Measurements from ENCODE around the gene CD74.
"Not testable (repeated sequence)": the region's sequence is repeated elsewhere in the genome, so short reads cannot be mapped to it uniquely, and the experiment has no call there.

CD74 gene

DNA sequence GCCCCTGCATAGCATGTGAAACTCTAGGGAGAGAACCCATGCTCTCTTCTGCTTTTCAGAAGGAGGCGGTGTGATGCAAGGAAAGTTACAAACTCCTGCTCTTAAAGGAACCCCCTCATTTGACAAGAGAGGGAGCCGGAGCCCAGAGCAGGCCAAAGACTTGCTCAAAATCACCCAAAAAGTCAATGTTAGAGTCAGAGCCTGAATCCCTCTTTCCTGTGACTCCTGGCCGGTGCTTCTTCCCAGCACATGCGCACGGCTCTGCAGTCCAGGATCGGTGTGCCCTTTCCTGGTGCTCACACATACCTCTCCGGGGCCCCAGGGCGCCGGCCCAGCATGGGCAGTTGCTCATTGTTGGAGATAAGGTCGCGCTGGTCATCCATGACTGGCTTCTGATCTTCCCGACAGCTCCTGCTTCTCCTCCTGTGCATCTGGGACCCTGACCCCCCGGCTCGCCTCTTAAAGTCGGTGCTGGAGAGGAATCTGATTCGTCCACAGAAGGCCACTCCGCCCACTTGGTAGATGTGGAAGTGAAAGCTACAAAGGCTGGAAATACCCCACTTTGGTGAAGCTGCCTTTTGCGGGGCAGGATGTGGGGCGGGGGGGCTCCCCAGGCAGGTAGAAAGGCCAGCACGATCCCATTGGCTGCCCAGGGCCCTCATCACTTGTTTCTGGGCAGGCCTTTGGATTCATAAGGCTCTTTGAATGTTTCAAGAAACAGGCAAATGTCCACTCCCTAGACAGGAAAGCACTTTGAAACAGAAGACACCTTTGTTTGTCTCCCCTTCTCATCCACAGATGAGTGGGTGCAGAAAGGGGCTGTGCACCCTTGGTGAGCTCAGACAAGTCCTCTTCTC, at the start of gene CD74:
Gene CD74, minus strand, starts transcription at position 592 of the 857 bp plus-strand sequence. Its CDS starts 161 bp downstream, at position 431.
- DNase-seq (ENCODE audit: low read depth, low spot score), result no peak

DNA sequence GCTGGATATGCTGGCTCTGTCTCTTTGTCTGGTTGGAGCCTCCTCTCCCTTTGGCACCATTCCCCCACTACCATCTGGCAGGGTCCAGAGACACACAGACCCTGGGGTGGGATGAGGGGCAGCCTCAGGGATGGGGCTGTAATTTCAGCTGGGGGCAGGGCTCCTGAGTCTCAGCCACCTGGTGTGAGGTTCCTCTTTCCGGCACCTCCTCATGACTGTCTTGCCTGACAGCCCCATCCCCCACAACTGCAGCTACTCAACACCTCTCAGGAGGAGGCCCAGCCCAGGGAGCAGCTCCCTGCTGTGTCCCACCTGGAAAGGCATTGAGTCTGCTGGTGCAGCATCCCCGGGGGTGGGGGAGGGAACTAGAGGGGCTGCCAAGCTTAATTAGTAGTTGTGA, 48.5 kb upstream of the CD74 start:
- no peak for DNase-seq (ENCODE audit: low read depth, low spot score)

DNA sequence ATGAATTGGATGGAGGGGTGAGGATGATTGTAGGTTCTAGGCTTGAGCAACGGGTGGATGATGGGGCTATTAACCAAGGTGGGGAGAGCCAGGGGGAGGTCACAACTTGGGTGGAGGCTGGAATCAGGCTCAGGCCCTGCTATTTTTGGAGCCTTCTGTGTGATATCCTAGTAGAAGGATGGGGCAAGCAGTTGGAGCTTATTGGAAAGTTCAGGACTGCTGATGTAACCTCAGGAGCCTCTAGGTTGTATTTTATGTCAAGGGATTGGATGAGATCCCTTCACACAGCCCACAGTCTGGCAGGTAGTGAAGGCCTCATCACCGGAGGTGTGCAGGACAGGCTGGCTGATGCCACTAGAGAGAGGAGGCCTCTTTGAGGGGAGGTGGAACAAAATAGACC, 48.1 kb upstream of the CD74 start:
- DNase-seq (ENCODE audit: low read depth, low spot score), result no peak

DNA sequence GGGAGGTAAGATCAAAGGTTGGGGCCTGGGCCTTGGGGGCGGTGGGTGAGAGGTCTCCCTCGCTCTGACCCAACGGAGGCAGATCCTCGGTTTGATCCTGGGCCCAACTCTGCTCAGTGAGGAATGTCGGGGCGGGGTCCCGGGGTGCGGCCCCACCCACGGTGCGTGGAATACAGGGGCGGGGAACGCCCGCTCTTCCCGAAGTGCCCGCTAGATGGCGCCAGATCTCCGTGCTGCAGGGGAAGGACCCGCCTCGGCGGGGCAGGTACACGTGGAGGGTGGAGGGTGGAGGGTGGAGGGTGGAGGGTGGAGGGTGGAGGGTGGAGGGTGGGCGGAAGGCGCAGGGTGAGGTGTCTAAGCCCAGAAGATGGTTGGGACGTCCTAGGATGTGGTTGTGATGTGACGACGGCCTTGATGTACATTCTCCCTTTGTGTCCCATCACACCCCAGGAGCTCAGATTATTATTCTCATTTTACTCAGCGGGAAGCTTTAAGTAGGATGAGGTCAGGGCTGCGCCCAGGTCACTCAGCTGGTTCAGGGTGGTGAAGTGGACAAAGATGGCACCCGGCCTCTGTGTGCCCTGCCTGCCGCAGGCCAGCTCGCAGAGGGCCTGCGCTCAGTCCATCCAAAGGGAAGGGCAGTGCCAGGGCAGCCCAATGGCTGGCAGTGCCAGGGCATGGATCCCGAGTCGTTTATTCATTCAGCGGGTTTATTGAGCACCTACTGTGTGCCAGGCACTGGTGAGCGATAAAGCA, 46.3 kb upstream of the CD74 start:
- no peak for DNase-seq (ENCODE audit: low read depth, low spot score)

DNA sequence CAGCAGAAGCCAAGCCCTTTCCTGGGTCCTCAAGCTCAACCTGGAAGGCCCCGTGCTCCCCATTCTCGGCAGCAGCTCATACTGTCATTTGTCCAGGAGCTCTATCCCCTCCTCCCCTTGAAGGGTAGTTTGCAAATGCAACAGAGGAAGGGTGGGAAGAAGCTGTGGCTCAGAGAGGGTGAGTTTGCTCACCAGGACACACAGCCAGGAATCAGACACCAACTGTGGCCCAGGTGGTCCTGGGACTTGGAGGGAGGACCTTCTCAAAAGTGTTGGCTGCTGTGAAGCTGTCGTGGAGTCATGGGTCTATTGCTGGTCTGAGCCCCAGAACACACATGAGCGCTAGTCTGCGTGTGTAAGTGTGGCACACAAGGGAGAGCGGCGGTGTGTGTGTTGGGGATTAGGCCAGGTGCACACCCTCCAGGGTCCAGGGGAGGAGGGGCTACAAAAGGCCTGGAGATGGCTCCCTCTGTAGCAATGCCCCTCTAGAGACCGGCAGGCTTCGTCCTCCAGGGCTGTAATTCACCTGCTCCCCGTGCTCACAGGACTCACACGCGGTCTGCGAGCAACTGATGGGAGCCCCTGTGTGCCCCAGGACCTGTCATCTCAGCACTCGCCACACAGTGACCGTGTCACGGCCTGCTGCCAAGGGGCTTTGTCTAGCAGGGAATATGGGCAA, 45.0 kb upstream of the CD74 start:
- no peak for DNase-seq (ENCODE audit: low read depth, low spot score)

DNA sequence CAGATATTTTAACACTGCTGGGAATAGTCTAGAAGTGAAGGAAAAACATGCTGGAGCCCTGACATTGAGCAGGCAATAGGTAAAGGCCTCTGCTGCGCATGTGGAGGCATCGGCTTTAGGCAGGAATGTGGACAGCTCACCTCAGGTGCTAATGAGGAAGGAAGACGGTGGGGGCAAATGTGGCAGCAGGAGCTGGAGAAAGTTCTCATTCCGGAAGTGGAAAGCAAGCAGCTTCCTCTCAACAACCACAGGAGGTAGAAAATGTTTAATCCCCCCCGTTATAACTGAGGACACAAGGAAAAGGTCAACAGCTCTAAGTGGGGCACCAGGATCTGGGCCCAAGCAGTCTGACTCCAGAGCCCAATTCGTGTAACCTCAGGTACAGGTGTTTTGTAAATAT, 44.4 kb upstream of the CD74 start:
- DNase-seq (ENCODE audit: low read depth, low spot score), result no peak

DNA sequence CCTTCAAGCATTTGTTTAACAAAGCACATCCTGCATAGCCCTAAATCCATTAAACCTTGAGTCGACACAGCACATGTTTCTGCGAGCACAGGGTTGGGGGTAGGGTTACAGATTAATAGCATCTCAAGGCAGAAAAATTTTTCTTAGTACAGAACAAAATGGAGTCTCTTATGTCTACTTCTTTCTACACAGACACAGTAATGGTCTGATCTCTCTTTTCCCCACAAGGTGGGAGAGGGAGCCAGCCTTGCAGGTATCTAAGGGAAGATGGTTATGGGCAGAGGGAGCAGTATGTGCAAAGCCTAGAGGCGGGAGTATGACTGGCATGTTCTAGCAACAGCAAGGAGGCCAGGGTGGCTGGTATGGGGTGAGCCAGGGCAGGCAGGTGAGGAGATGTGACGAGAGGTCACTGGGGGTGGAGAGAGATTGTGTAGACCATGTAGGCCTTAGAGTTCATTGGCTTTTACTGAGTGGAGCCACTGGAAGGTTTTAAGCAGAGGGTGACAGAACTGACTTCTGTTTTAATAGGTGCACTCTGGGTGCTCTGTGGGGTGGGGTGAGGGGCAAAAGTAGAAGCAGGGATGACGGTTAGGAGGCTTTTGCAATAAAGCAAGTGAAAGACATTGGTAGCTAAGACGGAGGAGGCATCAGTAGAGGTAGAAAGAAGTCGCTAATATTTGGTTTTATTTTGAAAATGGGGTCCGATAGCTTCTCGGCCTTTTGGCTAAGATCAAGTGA, 42.0 kb upstream of the CD74 start:
- DNase-seq (ENCODE audit: low read depth, low spot score), result no peak

DNA sequence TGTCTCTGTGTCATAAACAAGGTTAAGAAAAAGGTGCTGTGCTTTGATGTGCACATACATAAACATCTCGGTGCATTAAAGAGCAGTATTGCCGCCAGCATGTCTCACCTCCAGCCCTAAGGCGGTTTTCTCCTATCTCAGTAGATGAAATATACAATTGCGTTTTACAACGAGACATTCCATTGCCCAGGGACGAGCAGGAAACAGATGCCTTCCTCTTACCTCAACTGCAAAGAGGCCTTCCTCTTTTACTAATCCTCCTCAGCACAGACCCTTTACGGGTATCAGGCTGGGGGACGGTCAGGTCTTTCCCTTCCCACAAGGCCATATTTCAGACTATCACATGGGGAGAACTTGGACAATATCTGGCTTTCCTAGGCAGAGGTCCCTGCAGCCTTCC, 41.3 kb upstream of the CD74 start:
- DNase-seq (ENCODE audit: low read depth, low spot score), result not testable (repeated sequence)

DNA sequence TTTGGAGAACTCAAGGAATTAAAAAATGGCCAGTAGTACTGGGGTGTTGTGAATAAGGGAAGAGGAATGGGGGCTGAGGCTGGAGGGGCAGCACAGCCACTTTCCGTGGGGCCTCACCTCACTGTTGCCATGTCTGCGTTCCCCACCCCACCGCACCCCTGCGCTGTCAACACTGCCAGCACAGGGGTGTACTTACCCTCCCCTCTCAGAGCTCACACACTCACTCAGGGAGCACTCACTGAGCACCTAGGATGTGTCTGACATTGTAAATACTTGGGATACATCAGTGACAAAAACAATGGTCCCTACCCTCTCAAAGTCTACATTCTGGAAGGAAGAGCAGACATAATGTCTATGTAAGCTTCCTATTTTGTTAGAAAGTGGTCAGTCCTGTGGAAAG, 40.2 kb upstream of the CD74 start:
- no peak for DNase-seq (ENCODE audit: low read depth, low spot score)

DNA sequence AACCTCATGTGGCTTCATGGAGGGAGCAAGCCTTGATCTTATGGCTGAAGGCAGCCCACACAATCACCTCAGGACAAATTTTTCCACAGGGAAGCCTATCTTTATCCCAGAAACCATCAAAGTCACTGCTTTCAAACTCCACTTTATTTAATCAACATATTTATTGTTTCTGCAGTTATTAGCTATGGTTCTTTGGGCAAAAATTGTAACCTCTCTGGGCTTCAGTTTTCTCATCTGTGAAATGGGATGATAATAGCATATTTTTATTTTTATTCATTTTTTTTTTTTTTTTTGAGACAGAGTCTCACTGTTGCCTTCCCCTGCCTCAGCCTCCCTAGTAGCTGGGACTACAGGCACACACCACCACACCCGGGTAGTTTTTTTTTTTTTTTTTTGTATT, 38.9 kb upstream of the CD74 start:
- no peak for DNase-seq (ENCODE audit: low read depth, low spot score)

DNA sequence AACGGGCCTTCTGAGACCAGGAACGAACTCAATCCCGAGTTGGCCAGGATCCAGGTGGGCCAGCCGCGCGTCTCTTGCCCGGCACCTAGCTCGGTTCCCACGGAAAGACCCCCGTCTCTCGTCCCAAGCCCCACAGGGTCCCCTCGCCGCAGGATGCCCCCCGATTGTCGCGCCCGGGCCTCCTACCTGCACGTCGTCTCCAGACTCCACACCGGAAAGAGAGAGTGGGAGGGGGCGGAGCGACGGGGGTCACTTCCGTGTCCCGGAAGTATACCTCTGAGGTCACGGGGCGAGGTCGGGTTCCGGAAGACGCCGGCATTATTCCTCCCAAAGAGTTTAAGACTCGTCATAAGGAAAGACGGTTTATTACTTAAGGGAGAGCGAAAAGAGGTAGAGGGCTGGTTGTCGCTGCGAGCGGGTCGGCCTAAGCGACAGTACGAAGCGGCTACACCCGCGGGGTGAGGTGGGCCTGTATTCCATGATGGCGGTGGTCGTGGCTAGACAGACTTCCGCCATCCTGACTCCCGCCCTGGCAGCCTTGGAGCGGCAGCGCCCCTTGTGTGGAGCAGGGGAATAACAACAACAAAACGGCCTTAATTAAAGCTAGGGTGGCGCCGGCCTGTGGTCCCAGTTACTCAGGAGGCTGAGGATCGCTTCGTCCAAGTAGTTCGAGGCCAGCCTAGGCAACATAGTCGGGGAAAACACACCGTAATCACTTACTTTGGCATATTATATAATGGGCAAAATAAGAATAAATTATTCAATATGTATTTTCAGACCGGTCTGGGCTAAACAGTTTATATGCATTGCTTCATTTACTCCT, 37.0 kb upstream of the CD74 start, which contains the start of gene RPS14:
Gene RPS14, minus strand, starts transcription at position 223 of the 823 bp plus-strand sequence. CDS start 2,006 bp downstream, outside the sequence.
- DNase-seq (ENCODE audit: low read depth, low spot score), result no peak

DNA sequence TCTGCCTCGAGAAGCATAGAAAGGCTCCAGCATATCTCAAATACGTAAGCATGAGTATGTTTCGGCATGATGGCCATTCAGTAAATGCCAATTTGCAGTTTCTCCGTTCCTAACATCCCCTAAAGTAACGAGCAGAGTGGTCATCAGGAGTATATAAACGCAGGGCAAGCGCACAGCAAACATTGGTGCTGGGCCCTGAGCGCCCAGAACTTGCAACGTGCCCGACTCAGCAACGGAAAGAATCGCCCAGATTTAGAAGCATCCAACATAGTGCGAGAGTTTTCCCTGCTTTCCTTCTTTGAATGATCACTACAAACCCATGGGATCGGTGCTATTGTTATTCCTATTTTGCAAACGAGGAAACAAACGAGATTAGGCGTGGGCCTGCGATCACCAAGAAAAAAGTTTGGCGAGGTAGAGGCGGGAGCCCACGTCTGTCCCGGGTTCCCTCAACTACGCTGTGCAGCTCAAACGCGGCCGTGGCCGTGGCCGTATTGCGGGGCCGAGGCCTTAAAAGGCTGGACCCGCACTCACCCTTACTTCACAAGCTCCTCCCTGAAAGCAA, 36.3 kb upstream of the CD74 start:
- DNase-seq (ENCODE audit: low read depth, low spot score), result no peak

DNA sequence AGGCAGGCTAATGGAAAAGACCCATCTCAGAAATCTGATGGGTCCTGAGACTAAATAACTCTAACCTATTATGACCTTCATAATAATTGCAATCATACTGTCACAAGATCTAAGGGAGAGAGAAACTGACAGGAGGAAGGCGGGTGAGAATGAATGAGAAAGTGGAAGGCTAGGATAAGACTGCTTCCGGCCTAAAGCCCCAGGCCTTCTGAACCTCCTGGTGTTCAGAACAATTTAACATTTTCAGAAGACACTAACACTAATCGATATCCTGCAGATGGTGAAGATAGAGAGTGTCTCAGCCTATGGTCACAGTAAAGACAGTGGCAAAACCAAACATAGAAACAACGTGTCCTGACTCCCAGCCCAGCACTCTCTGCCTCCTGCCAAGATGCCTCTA, 35.6 kb upstream of the CD74 start:
- DNase-seq (ENCODE audit: low read depth, low spot score), result no peak

DNA sequence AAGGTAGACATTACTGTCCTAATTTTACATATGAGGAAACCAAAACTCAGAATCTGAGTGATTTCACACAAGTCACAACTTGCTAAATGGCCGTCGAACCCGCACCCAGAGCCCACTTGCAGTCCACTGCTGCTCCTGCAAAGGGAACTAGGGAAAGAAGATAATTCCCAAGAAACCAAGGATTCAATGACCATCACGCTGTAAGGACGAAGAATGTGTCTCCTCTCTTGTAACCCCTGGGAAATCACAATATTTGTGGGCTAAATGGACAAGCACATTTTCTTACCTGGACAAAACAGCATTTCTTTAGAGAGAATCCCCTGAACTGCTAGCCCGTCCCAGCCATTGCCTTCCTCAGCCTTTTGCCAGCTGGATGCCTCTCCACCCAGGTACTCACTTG, 34.5 kb upstream of the CD74 start:
- no peak for DNase-seq (ENCODE audit: low read depth, low spot score)

DNA sequence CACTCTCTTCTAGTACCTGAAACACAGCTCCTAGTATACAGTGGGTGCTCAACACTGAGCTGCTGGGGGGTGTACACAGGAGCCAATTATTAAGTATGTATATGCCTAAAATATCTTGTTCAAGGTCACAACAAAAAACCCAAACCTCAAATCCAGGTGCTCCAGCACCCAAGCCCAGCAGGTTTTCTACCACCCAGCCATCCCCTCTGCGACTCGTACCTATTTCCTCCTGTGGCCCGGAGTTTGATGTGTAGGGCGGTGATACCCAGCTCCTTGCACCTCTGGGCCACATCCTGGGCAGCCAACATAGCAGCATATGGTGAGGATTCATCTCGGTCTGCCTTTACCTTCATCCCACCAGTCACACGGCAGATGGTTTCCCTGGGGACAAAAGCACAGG, 33.9 kb upstream of the CD74 start:
- no peak for DNase-seq (ENCODE audit: low read depth, low spot score)

DNA sequence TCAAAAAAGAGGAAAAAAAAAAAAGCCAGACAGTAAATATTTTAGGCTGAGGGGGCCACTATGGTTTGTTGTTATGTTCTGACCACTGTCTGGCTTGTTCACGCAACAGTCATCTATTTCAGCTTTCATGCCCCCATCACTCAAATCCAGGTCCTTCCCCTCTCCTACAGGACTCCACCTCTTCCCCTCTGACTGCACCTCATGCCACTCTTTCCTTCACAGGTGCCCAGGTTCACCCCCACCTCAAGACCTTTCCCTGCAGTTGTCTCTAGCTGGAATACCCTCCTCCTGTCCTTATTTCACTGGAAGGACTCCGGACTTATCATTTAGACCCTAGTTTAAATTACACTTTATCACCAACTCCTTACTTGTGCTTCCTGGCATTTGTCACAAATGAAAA, 33.4 kb upstream of the CD74 start:
- no peak for DNase-seq (ENCODE audit: low read depth, low spot score)

DNA sequence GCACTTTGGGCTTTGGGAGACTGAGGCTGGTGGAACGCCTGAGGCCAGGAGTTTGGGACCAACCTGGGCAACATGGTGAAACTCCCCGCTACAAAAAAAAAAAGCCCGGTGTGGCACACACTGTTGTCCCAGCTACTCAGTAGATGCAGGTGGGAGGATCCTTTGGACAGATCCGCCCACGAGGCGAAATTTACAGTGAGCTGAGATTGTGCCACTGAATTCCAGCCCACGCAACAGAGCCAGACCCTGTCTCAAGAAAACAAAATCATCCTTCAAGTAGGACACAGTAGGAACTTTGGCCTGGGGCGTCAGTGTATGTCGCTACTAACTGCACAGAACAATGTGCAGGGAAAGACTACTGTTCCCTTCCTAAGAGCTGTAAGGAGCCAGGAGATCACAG, 32.1 kb upstream of the CD74 start:
- no peak for DNase-seq (ENCODE audit: low read depth, low spot score)

DNA sequence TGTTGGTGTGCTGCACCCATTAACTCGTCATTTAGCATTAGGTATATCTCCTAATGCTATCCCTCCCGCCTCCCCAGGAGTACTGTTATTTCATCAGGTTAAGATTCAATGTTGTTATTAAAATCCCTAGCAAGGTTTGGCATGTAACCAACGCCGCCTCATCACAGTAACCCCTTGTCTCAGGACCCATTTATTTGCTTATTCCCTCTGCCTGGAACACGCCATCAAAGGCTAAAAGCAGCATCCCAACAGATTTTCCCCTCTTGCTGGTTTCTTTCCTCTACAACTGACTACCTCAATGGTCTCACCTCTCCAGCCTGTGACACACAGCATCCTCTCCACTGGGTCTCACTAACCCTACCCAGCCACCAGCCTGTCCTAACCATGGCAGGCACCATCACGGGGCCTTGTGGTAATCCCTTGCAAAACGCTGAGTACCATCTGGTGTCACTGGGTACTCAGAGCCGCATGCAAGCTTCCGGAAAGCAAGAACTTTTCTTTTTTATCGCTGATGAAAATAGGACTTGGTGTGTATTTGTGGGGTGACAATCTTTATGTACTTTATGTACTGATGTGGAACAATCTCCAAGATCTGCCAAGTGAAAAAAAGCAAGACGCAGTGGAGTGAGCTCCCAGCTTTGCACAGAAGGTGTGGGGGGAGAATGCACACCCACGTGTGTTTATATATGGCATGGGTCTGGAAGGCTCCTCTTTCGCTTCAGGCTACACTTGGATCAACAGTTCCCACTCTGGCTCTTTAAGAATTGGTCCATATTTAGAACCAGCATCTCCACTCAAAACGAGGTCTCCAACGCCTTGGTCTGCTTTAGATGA, 30.7 kb upstream of the CD74 start:
- no peak for DNase-seq (ENCODE audit: low read depth, low spot score)

DNA sequence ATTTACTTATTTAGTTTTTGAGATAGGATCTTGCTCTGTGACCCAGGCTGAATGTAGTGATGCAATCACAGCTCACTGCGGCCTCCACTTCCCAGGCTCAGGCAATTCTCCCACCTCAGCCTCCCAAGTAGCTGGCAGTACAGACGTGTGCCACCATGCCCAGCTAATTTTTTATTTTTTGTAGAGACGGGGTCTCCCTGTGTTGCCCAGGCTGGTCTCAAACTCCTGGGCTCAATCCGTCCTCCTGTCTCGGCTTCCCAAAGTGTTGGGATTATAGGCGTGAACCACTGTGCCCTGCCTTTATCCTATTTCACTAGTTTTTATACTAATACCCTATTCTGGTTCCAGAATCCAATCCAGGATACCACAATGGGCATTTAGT, 30.0 kb upstream of the CD74 start:
- no peak for DNase-seq (ENCODE audit: low read depth, low spot score)

All from iPS DF 19.7 (cell line).